Measurements from ENCODE around the gene ASH1L.

Gene ASH1L

GRCh38 chr1:155300553-155301329 lies 261.9 kb downstream of the ASH1L start:
- no peak overlapping the region for H3K27ac ChIP-seq
- in situ Hi-C loops (cut with HindIII; ENCODE audit: low pct_ligation_motif_present, low sequenced_read_pairs): no loop called here
- peaks cover 10% of the 10 kb centered on the region for H3K27me3 ChIP-seq (replicated peaks)
- no peaks in the 10 kb centered on the region for H3K36me3 ChIP-seq (replicated peaks)
- no peak for DNase-seq
- H3K4me3 ChIP-seq (ENCODE audit: low read depth, low read length): no peak overlapping the region
- no peak for TF ChIP-seq CTCF (IDR thresholded peaks at IDR 0.05; ENCODE audit: low read depth, low read length, missing control alignments)

- in situ Hi-C loops (cut with HindIII; ENCODE audit: low pct_ligation_motif_present, low sequenced_read_pairs): no loop called here
- TF ChIP-seq CTCF (IDR thresholded peaks at IDR 0.05; ENCODE audit: low read depth, low read length, missing control alignments): no peak
These were observed 262.6 kb downstream of the ASH1L start for GRCh38 chr1:155300024-155300423.

GRCh38 chr1:155297384-155297783 lies 265.2 kb downstream of the ASH1L start:
- no peak for TF ChIP-seq CTCF (IDR thresholded peaks at IDR 0.05; ENCODE audit: low read depth, low read length, missing control alignments)
- Histone ChIP-seq H3K36me3 (replicated peaks) (no peaks in the 10 kb centered on the region), H3K27me3 (replicated peaks) (peaks cover 31% of the 10 kb centered on the region), H3K4me3 (ENCODE audit: low read depth, low read length) (no peak overlapping the region), H3K27ac (no peak overlapping the region)
- DNase-seq: no peak
- in situ Hi-C loops (cut with HindIII; ENCODE audit: low pct_ligation_motif_present, low sequenced_read_pairs): no loop called here

More at GRCh38 chr1:155300024-155300423, 262.6 kb downstream of the ASH1L start:
- no peaks in the 10 kb centered on the region for H3K36me3 ChIP-seq (replicated peaks)
- no peak for DNase-seq
- no peak overlapping the region for H3K4me3 ChIP-seq (ENCODE audit: low read depth, low read length)
- H3K27ac ChIP-seq: no peak overlapping the region
- H3K27me3 ChIP-seq (replicated peaks): peaks cover 17% of the 10 kb centered on the region

- in situ Hi-C loops (cut with HindIII; ENCODE audit: low pct_ligation_motif_present, low sequenced_read_pairs): no loop called here
- Histone ChIP-seq H3K27ac (no peak overlapping the region), H3K4me3 (ENCODE audit: low read depth, low read length) (no peak overlapping the region), H3K36me3 (replicated peaks) (no peaks in the 10 kb centered on the region), H3K27me3 (replicated peaks) (peaks cover 31% of the 10 kb centered on the region)
- no peak for TF ChIP-seq CTCF (IDR thresholded peaks at IDR 0.05; ENCODE audit: low read depth, low read length, missing control alignments)
- DNase-seq: no peak
These were observed 265.9 kb downstream of the ASH1L start for GRCh38 chr1:155296661-155297060.

- no peak for DNase-seq
- no peaks in the 10 kb centered on the region for H3K36me3 ChIP-seq (replicated peaks)
- in situ Hi-C loops (cut with HindIII; ENCODE audit: low pct_ligation_motif_present, low sequenced_read_pairs): no loop called here
- no peak overlapping the region for H3K4me3 ChIP-seq (ENCODE audit: low read depth, low read length)
- H3K27ac ChIP-seq: no peak overlapping the region
- peaks cover 31% of the 10 kb centered on the region for H3K27me3 ChIP-seq (replicated peaks)
- no peak for TF ChIP-seq CTCF (IDR thresholded peaks at IDR 0.05; ENCODE audit: low read depth, low read length, missing control alignments)
These were observed 266.7 kb downstream of the ASH1L start for GRCh38 chr1:155295942-155296267.

Data from brain microvascular endothelial cell (primary cell).